ENCODE measurements around the gene CSAG2. TPM values are rescaled to one million over a fixed set of nuclear protein-coding genes. Genes with fewer than 3 reads are reported as not detected.
"Not testable (repeated sequence)": the region's sequence is repeated elsewhere in the genome, so short reads cannot be mapped to it uniquely, and the experiment has no call there.

The CSAG2 gene, protein sequence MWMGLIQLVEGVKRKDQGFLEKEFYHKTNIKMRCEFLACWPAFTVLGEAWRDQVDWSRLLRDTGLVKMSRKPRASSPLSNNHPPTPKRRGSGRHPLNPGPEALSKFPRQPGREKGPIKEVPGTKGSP
- total RNA-seq, result not detected
- not detected for polyA plus RNA-seq

DNA sequence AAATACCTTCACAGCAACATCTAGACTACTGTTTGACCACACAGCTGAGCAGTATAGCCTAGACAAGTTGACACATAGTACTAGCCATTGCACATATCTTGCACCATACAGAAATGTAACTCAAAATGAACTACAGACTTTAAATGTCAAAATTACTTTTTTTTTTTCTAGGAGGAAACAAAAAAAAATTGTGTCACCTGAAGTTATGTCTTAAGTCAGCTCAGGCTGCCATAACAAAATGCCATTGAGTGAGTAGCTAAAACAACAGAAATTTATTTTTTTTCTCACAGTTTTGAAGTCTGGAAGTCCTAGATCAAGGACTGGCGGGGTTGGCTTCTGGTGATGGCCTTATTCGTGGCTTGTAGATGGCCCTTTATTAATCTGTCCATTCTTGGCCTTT is at the start of gene CSAG2:
CSAG2 (minus strand) TSS at position 101 of the 400 bp plus-strand sequence. CDS start 161 bp downstream, outside the sequence.
- H3K27ac Mint-ChIP-seq; H3K4me1 Mint-ChIP-seq; H3K27ac ChIP-seq (ENCODE audit: low read depth, low read length); H3K4me1 ChIP-seq (ENCODE audit: insufficient read depth, low read length); POLR2A ChIA-PET; H3K27me3 ChIP-seq (ENCODE audit: insufficient read depth, low read length, poor library complexity, severe bottlenecking); H3K27me3 Mint-ChIP-seq; CTCF ChIA-PET; H3K36me3 ChIP-seq (ENCODE audit: insufficient read depth, low read length); H3K9me3 ChIP-seq (ENCODE audit: low read length); H3K9me3 Mint-ChIP-seq; H3K4me3 Mint-ChIP-seq; DNase-seq; H3K36me3 Mint-ChIP-seq; H3K4me3 ChIP-seq (ENCODE audit: low read length): not testable (repeated sequence)

- POLR2A ChIA-PET; H3K36me3 ChIP-seq (ENCODE audit: insufficient read depth, low read length); H3K27me3 Mint-ChIP-seq; H3K27ac Mint-ChIP-seq; DNase-seq; CTCF ChIA-PET; H3K4me3 ChIP-seq (ENCODE audit: low read length); H3K9me3 ChIP-seq (ENCODE audit: low read length); H3K4me1 Mint-ChIP-seq; H3K9me3 Mint-ChIP-seq; H3K36me3 Mint-ChIP-seq; H3K4me3 Mint-ChIP-seq; H3K4me1 ChIP-seq (ENCODE audit: insufficient read depth, low read length); H3K27ac ChIP-seq (ENCODE audit: low read depth, low read length); H3K27me3 ChIP-seq (ENCODE audit: insufficient read depth, low read length, poor library complexity, severe bottlenecking): not testable (repeated sequence)
Measured at GRCh38 chrX:152754871-152755270, 45.8 kb upstream of the CSAG2 start.

DNA sequence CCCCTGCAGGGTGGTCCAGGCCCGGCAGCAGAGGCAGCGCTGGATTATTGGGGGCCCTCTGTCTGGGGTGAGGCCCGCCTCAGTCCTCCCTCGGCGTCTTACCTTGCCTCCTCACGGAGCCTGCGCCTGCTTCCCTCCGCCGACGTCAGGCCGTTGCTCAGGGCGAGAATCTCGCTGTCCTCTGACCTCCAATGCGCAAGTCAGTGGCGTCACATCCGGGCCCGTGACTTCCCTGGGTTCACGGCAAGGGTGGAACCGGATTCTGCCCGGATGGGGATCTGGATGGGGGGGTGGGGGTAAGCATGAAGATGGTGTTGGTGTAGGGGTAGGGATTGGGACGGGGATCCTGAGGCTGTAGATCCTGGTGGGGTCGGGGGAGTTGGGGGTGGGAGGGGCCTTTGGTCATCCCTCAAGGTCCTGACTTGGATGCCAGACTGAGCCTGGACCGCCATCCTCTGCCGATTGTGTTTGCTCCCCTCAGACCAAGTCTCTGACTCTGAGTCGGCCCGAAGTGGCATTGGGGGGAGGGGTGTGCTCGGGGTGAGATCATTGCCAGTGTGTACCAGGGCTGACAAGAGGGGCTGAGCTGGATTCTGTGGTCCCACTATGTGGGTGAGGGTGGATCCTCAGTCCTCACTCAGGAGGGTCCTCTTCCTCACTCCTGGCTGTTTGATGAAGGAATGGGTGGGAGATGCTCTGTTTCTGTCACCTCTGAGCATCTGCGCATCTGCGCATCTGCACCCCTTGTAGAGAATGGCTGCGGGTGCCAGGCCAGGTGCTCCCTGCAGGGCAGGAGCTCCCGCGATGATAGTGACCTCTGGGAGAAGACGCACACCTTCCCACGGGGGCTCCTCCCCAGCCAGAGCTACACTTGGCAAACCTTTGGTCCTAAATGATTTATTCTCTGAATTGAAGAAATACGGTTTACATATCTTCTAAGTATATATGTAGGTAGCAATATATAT is 44.9 kb upstream of the CSAG2 start, which contains the start of gene MAGEA2:
MAGEA2 (minus strand) TSS at position 157 of the 965 bp plus-strand sequence. CDS start 2,479 bp downstream, outside the sequence.
- H3K9me3 ChIP-seq (ENCODE audit: low read length); H3K27ac ChIP-seq (ENCODE audit: low read depth, low read length); POLR2A ChIA-PET; H3K36me3 ChIP-seq (ENCODE audit: insufficient read depth, low read length); CTCF ChIA-PET; DNase-seq; H3K9me3 Mint-ChIP-seq; H3K4me3 ChIP-seq (ENCODE audit: low read length); H3K36me3 Mint-ChIP-seq; H3K4me1 ChIP-seq (ENCODE audit: insufficient read depth, low read length); H3K27me3 ChIP-seq (ENCODE audit: insufficient read depth, low read length, poor library complexity, severe bottlenecking); H3K4me3 Mint-ChIP-seq; H3K27ac Mint-ChIP-seq; H3K27me3 Mint-ChIP-seq; H3K4me1 Mint-ChIP-seq: not testable (repeated sequence)

DNA sequence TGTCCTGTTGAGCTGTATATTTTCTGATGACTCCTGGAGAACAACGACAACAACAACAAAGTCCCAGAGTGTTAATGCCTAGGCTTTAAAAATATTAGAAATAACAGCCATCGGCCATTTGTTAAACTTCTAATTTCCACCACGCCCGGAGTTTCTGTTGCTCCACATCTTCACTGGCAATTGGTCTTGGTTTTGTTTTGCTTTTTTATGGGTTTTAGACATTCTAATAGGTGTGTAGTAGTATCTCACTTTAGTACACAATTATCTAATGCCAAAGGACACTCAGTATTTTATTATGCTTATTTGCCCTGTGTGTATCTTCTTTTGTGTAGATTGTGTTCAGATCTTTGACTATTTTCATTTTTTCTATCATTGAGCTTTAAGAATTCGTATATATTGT is 29.5 kb upstream of the CSAG2 start:
- no peak overlapping the region for H3K4me3 Mint-ChIP-seq

DNA sequence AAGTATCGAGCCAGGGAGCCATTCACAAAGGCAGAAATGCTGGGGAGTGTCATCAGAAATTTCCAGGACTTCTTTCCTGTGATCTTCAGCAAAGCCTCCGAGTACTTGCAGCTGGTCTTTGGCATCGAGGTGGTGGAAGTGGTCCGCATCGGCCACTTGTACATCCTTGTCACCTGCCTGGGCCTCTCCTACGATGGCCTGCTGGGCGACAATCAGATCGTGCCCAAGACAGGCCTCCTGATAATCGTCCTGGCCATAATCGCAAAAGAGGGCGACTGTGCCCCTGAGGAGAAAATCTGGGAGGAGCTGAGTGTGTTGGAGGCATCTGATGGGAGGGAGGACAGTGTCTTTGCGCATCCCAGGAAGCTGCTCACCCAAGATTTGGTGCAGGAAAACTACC is 27.5 kb upstream of the CSAG2 start:
- H3K9me3 ChIP-seq (ENCODE audit: low read length); H3K27me3 ChIP-seq (ENCODE audit: insufficient read depth, low read length, poor library complexity, severe bottlenecking); POLR2A ChIA-PET; H3K4me1 Mint-ChIP-seq; H3K9me3 Mint-ChIP-seq; H3K4me3 ChIP-seq (ENCODE audit: low read length); CTCF ChIA-PET; H3K36me3 ChIP-seq (ENCODE audit: insufficient read depth, low read length); H3K27ac ChIP-seq (ENCODE audit: low read depth, low read length); H3K27me3 Mint-ChIP-seq; H3K36me3 Mint-ChIP-seq; H3K27ac Mint-ChIP-seq; DNase-seq; H3K4me1 ChIP-seq (ENCODE audit: insufficient read depth, low read length); H3K4me3 Mint-ChIP-seq: not testable (repeated sequence)

More for the DNA sequence above, 29.5 kb upstream of the CSAG2 start:
- DNase-seq, result no peak
- Mint-ChIP-seq H3K36me3 (no peaks in the 10 kb centered on the region), H3K27ac (no peak overlapping the region), H3K27me3 (peaks cover 0 to 14% of the 10 kb centered on the region in 2 donors), H3K9me3 (no peaks in the 10 kb centered on the region), H3K4me1 (no peaks in the 10 kb centered on the region)
- H3K27ac ChIP-seq (ENCODE audit: low read depth, low read length), result no peak overlapping the region
- no peaks in the 10 kb centered on the region for H3K9me3 ChIP-seq (ENCODE audit: low read length)
- CTCF ChIA-PET, result no interaction called here
- no peaks in the 10 kb centered on the region for H3K36me3 ChIP-seq (ENCODE audit: insufficient read depth, low read length)
- H3K4me3 ChIP-seq (ENCODE audit: low read length), result no peak overlapping the region
- POLR2A ChIA-PET, result no interaction called here
- H3K4me1 ChIP-seq (ENCODE audit: insufficient read depth, low read length), result no peaks in the 10 kb centered on the region
- H3K27me3 ChIP-seq (ENCODE audit: insufficient read depth, low read length, poor library complexity, severe bottlenecking), result no peaks in the 10 kb centered on the region

DNA sequence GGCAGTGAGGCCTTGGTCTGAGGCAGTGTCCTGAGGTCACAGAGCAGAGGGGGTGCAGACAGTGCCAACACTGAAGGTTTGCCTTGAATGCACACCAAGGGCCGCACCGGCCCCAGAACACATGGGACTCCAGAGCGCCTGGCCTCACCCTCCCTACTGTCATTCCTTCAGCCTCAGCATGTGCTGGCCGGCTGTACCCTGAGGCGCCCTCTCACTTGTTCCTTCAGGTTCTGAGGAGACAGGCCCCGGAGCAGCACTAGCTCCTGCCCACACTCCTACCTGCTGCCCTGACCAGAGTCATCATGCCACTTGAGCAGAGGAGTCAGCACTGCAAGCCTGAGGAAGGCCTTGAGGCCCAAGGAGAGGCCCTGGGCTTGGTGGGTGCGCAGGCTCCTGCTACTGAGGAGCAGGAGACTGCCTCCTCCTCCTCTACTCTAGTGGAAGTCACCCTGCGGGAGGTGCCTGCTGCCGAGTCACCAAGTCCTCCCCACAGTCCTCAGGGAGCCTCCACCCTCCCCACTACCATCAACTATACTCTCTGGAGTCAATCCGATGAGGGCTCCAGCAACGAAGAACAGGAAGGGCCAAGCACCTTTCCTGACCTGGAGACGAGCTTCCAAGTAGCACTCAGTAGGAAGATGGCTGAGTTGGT is 26.9 kb upstream of the CSAG2 start:
- no peaks in the 10 kb centered on the region for H3K36me3 Mint-ChIP-seq

GRCh38 chrX:152735101-152735500 is 26.0 kb upstream of the CSAG2 start:
- CTCF ChIA-PET, result no interaction called here

More for the DNA sequence above, 26.9 kb upstream of the CSAG2 start:
- ChIA-PET CTCF (no interaction called here), POLR2A (no interaction called here)
- peaks cover 0 to 5% of the 10 kb centered on the region in 2 donors for H3K27me3 Mint-ChIP-seq
- H3K27ac ChIP-seq (ENCODE audit: low read depth, low read length), result no peak overlapping the region
- H3K27ac Mint-ChIP-seq, result no peak overlapping the region
- no peaks in the 10 kb centered on the region for H3K9me3 ChIP-seq (ENCODE audit: low read length)
- H3K4me1 ChIP-seq (ENCODE audit: insufficient read depth, low read length), result no peaks in the 10 kb centered on the region
- no peak overlapping the region for H3K4me3 ChIP-seq (ENCODE audit: low read length)
- H3K27me3 ChIP-seq (ENCODE audit: insufficient read depth, low read length, poor library complexity, severe bottlenecking), result no peaks in the 10 kb centered on the region
- H3K4me1 Mint-ChIP-seq, result no peaks in the 10 kb centered on the region
- no peaks in the 10 kb centered on the region for H3K9me3 Mint-ChIP-seq
- H3K36me3 ChIP-seq (ENCODE audit: insufficient read depth, low read length), result no peaks in the 10 kb centered on the region
- no peak for DNase-seq
- no peak overlapping the region for H3K4me3 Mint-ChIP-seq

GRCh38 chrX:152734143-152734858 is 25.2 kb upstream of the CSAG2 start:
- H3K4me3 ChIP-seq (ENCODE audit: low read length); H3K9me3 Mint-ChIP-seq; H3K4me1 Mint-ChIP-seq; CTCF ChIA-PET; H3K36me3 Mint-ChIP-seq; H3K27me3 ChIP-seq (ENCODE audit: insufficient read depth, low read length, poor library complexity, severe bottlenecking); H3K9me3 ChIP-seq (ENCODE audit: low read length); H3K4me1 ChIP-seq (ENCODE audit: insufficient read depth, low read length); H3K4me3 Mint-ChIP-seq; H3K27ac Mint-ChIP-seq; POLR2A ChIA-PET; DNase-seq; H3K27me3 Mint-ChIP-seq; H3K36me3 ChIP-seq (ENCODE audit: insufficient read depth, low read length): not testable (repeated sequence)
- H3K27ac ChIP-seq (ENCODE audit: low read depth, low read length), result peak overlapping the region; percentile 31

More at GRCh38 chrX:152735101-152735500, 26.0 kb upstream of the CSAG2 start:
- Mint-ChIP-seq H3K27ac (no peak overlapping the region), H3K36me3 (no peaks in the 10 kb centered on the region), H3K27me3 (no peaks in the 10 kb centered on the region), H3K9me3 (no peaks in the 10 kb centered on the region), H3K4me3 (no peak overlapping the region), H3K4me1 (no peaks in the 10 kb centered on the region)
- H3K4me3 ChIP-seq (ENCODE audit: low read length), result no peak overlapping the region
- H3K27ac ChIP-seq (ENCODE audit: low read depth, low read length), result no peak overlapping the region
- H3K9me3 ChIP-seq (ENCODE audit: low read length), result no peaks in the 10 kb centered on the region
- no peak for DNase-seq
- H3K4me1 ChIP-seq (ENCODE audit: insufficient read depth, low read length), result no peaks in the 10 kb centered on the region
- no peaks in the 10 kb centered on the region for H3K36me3 ChIP-seq (ENCODE audit: insufficient read depth, low read length)
- no peaks in the 10 kb centered on the region for H3K27me3 ChIP-seq (ENCODE audit: insufficient read depth, low read length, poor library complexity, severe bottlenecking)
- POLR2A ChIA-PET, result no interaction called here
